Effector CD4-positive, alpha-beta T cell (primary cell): ENCODE data around the gene GSG1L.

Experiments used
- DNase-seq: peaks from one replicate; pipeline ENCODE4 v3.0.0-alpha.2; 2020

Gene GSG1L

GRCh38 chr16:27805828-27806351 is 257.6 kb downstream of the GSG1L start:
- DNase-seq, result no peak

GRCh38 chr16:27803775-27804549 is 259.6 kb downstream of the GSG1L start:
- DNase-seq, result no peak

- no peak for DNase-seq
These were observed 260.7 kb downstream of the GSG1L start for GRCh38 chr16:27802664-27803439.

- no peak for DNase-seq
These were observed 262.1 kb downstream of the GSG1L start for GRCh38 chr16:27801289-27801945.

- no peak for DNase-seq
These were observed 262.7 kb downstream of the GSG1L start for GRCh38 chr16:27800817-27801216.

- no peak for DNase-seq
These were observed 263.6 kb downstream of the GSG1L start for GRCh38 chr16:27799896-27800295.

GRCh38 chr16:27798241-27798640 is 265.3 kb downstream of the GSG1L start:
- DNase-seq, result no peak

- no peak for DNase-seq
These were observed 267.4 kb downstream of the GSG1L start for GRCh38 chr16:27795992-27796614.

GRCh38 chr16:27793249-27793622 is 270.3 kb downstream of the GSG1L start:
- DNase-seq, result no peak

GRCh38 chr16:27792486-27793248 is 270.8 kb downstream of the GSG1L start:
- DNase-seq, result no peak

- no peak for DNase-seq
These were observed 272.2 kb downstream of the GSG1L start for GRCh38 chr16:27791404-27791719.

- no peak for DNase-seq
These were observed 272.7 kb downstream of the GSG1L start for GRCh38 chr16:27790546-27791403.

- no peak for DNase-seq
These were observed 273.8 kb downstream of the GSG1L start for GRCh38 chr16:27789595-27790241.

- no peak for DNase-seq
These were observed 274.4 kb downstream of the GSG1L start for GRCh38 chr16:27789150-27789549.

GRCh38 chr16:27787665-27788064 is 275.8 kb downstream of the GSG1L start:
- DNase-seq, result no peak

GRCh38 chr16:27786923-27787625 is 276.4 kb downstream of the GSG1L start:
- DNase-seq, result no peak

- no peak for DNase-seq
These were observed 277.1 kb downstream of the GSG1L start for GRCh38 chr16:27786221-27786922.

GRCh38 chr16:27785307-27785678 is 278.2 kb downstream of the GSG1L start:
- DNase-seq, result no peak
